ENCODE measurements around the gene ILDR2.

Gene ILDR2

GRCh38 chr1:166980818-166981217 is 5.5 kb upstream of the ILDR2 start (continued):
- no peak for TF ChIP-seq ZBTB49 (tag by site-specific recombination; IDR thresholded peaks at IDR 0.05; ENCODE audit: low read depth)
- no peak for TF ChIP-seq ZNF626 (tag by site-specific recombination; IDR thresholded peaks at IDR 0.05)
- no peak for TF ChIP-seq ZNF16 (tag by site-specific recombination; IDR thresholded peaks at IDR 0.05; ENCODE audit: low read depth)
- TF ChIP-seq SP2 (tag by site-specific recombination; IDR thresholded peaks at IDR 0.05): no peak
- peak; percentile 68 for TF ChIP-seq ATF2 (tag by site-specific recombination; IDR thresholded peaks at IDR 0.05; ENCODE audit: low read depth)
- no peak for TF ChIP-seq ZIC2 (tag by site-specific recombination; IDR thresholded peaks at IDR 0.05)
- TF ChIP-seq ZNF658 (tag by site-specific recombination; IDR thresholded peaks at IDR 0.05): no peak
- no peak for TF ChIP-seq ZNF785 (tag by site-specific recombination; IDR thresholded peaks at IDR 0.05)
- no peak for TF ChIP-seq ZNF112 (tag by site-specific recombination; IDR thresholded peaks at IDR 0.05)
- TF ChIP-seq ZNF132 (tag by site-specific recombination; IDR thresholded peaks at IDR 0.05; ENCODE audit: borderline replicate concordance): no peak
- no peak for TF ChIP-seq ZNF394 (tag by site-specific recombination; IDR thresholded peaks at IDR 0.05; ENCODE audit: borderline replicate concordance)
- no peak for TF ChIP-seq ZNF692 (tag by site-specific recombination; IDR thresholded peaks at IDR 0.05)
- no peak for TF ChIP-seq ZNF362 (tag by site-specific recombination; IDR thresholded peaks at IDR 0.05)
- TF ChIP-seq ZNF654 (tag by site-specific recombination; IDR thresholded peaks at IDR 0.05; ENCODE audit: low read depth): no peak
- no peak for TF ChIP-seq ZNF548 (tag by site-specific recombination; IDR thresholded peaks at IDR 0.05)
- no peak for TF ChIP-seq ZNF596 (tag by site-specific recombination; IDR thresholded peaks at IDR 0.05)
- TF ChIP-seq ZSCAN23 (tag by site-specific recombination; IDR thresholded peaks at IDR 0.05): no peak
- TF ChIP-seq ZNF366 (tag by site-specific recombination; conservative IDR thresholded peaks at IDR 0.05): no peak
- TF ChIP-seq ZNF133 (tag by site-specific recombination; IDR thresholded peaks at IDR 0.05): no peak
- no peak for TF ChIP-seq ZNF560 (tag by site-specific recombination; IDR thresholded peaks at IDR 0.05; ENCODE audit: borderline replicate concordance)

GRCh38 chr1:166980383-166980782 is 5.0 kb upstream of the ILDR2 start:
- TF ChIP-seq ZNF280D (tag by site-specific recombination; IDR thresholded peaks at IDR 0.05): no peak
- TF ChIP-seq SP7 (tag by site-specific recombination; IDR thresholded peaks at IDR 0.05): peak; percentile 56
- POLR2A ChIA-PET: no interaction called here

More at GRCh38 chr1:166980383-166980782, 5.0 kb upstream of the ILDR2 start:
- Histone ChIP-seq H3K36me3 (ENCODE audit: control insufficient read depth in 2 of 2, insufficient read depth in 1 of 2, low read length in 2 of 2) (no peaks in the 10 kb centered on the region), H3K4me3 (ENCODE audit: low read depth, low read length) (no peak overlapping the region), H3K4me1 (ENCODE audit: control insufficient read depth, insufficient read depth, low read length) (peaks cover 3% of the 10 kb centered on the region; the same call in 1 of the 2 replicates), H3K9me3 (ENCODE audit: control insufficient read depth, insufficient read depth, low read depth, low read length) (no peaks in the 10 kb centered on the region), H3K27ac (ENCODE audit: extremely low read depth, low read depth, low read length) (no peak overlapping the region)
- CTCF ChIA-PET: interaction anchor here (0.6 to 1.6 kb wide), 3 partner anchors 31 to 78 kb away, joined by 3 to 5 read pairs (median 4); no protein-coding TSS in a partner anchor

Measured in HEK293 (cell line).